ENCODE data around the gene LIMA1. TPM values are rescaled to one million over a fixed set of nuclear protein-coding genes. Genes with fewer than 3 reads are reported as not detected.

The LIMA1 gene
- total and polyA plus RNA-seq, 9 of the 15 experiments (the other 6 are each of a cell fraction or from before 2014, with no cell fraction given): 20.2 to 37.8 (median 27.3) TPM

- TF ChIP-seq TCF3 (CRISPR knock-in tag; IDR thresholded peaks at IDR 0.05): no peak
- no peak for TF ChIP-seq TGIF2 (CRISPR knock-in tag; IDR thresholded peaks at IDR 0.05)
- TF ChIP-seq BRCA1 (IDR thresholded peaks at IDR 0.05): no peak
- no peak for TF ChIP-seq BRCA1 (CRISPR knock-in tag; IDR thresholded peaks at IDR 0.05)
- peak; percentile 84 for TF ChIP-seq TBP (optimal IDR thresholded peaks at IDR 0.05; ENCODE audit: low read depth, low read length)
- TF ChIP-seq SRSF9 (IDR thresholded peaks at IDR 0.05; ENCODE audit: borderline replicate concordance, low read depth, low read length): no peak
- no peak for TF ChIP-seq ZC3H4 (CRISPR knock-in tag; IDR thresholded peaks at IDR 0.05; ENCODE audit: borderline replicate concordance)
- TF ChIP-seq TCFL5 (CRISPR knock-in tag; conservative IDR thresholded peaks at IDR 0.05): no peak
- TF ChIP-seq THRAP3 (IDR thresholded peaks at IDR 0.05; ENCODE audit: borderline replicate concordance): no peak
- TF ChIP-seq HLTF (IDR thresholded peaks at IDR 0.05): no peak
- no peak for TF ChIP-seq ELK3 (CRISPR knock-in tag; IDR thresholded peaks at IDR 0.05)
- TF ChIP-seq ZKSCAN1 (IDR thresholded peaks at IDR 0.05; ENCODE audit: low read depth, low read length): no peak; the same call in 1 of the 2 replicates
- TF ChIP-seq ZNF589 (CRISPR knock-in tag; IDR thresholded peaks at IDR 0.05; ENCODE audit: low read depth): peak; percentile 50; the same call in 1 of the 2 replicates
- 0 out of 2 replicates have a peak, but pooled peaks have one; percentile 26 for TF ChIP-seq ZNF24 (IDR thresholded peaks at IDR 0.05)
- no peak for TF ChIP-seq MAFF (IDR thresholded peaks at IDR 0.05; ENCODE audit: low read length)
- TF ChIP-seq GTF2E2 (tag; IDR thresholded peaks at IDR 0.05): peak; percentile 92
- TF ChIP-seq ZFX (CRISPR knock-in tag; IDR thresholded peaks at IDR 0.05): peak; percentile 97
- TF ChIP-seq PHB2 (IDR thresholded peaks at IDR 0.05; ENCODE audit: low read depth): no peak; the same call in 1 of the 2 replicates
- no peak for TF ChIP-seq ZHX1 (conservative IDR thresholded peaks at IDR 0.05; ENCODE audit: low read length)
- no peak for TF ChIP-seq CBX2 (IDR thresholded peaks at IDR 0.05; ENCODE audit: insufficient read depth, low read length, poor library complexity, severe bottlenecking)
- no peak for TF ChIP-seq STAG1 (CRISPR knock-in tag; IDR thresholded peaks at IDR 0.05; ENCODE audit: borderline replicate concordance)
- no peak for TF ChIP-seq ELK1 (CRISPR knock-in tag; IDR thresholded peaks at IDR 0.05)
- no peak for TF ChIP-seq CHAMP1 (IDR thresholded peaks at IDR 0.05)
- no peak for TF ChIP-seq WHSC1 (IDR thresholded peaks at IDR 0.05; ENCODE audit: low read length)
Measured at GRCh38 chr12:50283229-50283923, at the start of gene LIMA1 (continued).
